Aorta (tissue), 5 donors: ENCODE results near the gene FBP1. TPM values are rescaled to one million over a fixed set of nuclear protein-coding genes. Genes with fewer than 3 reads are reported as not detected.
"Not testable (repeated sequence)": the region's sequence is repeated elsewhere in the genome, so short reads cannot be mapped to it uniquely, and the experiment has no call there.

Source experiments
- ATAC-seq: fragments of 200-7000 bp; cut with Tn5 transposase; one replicate; pipeline ENCODE4 v1.9.1; 2022; ENCODE audit warnings: moderate library complexity; ENCODE audit not compliant: low FRiP score
- DNase-seq, 2 donors: peaks; one replicate each; pipeline ENCODE4 v3.0.0-alpha.2; 2020
- H3K27ac ChIP-seq, 2 donors: one replicate each; pipeline ENCODE4 v1.5.1; 2013; ENCODE audit warnings: low read length in 2 of 2, mild to moderate bottlenecking in 2 of 2, moderate library complexity in 2 of 2, control low read depth in 1 of 2, inconsistent platforms in 1 of 2, low read depth in 1 of 2
- H3K27me3 ChIP-seq, 2 donors: one replicate each; pipeline ENCODE4 v1.6.1; 2013; ENCODE audit warnings: control low read depth in 1 of 2, low read length in 1 of 2, mild to moderate bottlenecking in 1 of 2, moderate library complexity in 1 of 2; ENCODE audit not compliant: insufficient read depth in 2 of 2, control insufficient read depth in 1 of 2
- H3K36me3 ChIP-seq, 2 donors: one replicate each; pipeline ENCODE4 v1.6.1; 2013; ENCODE audit warnings: control low read depth in 1 of 2, low read length in 1 of 2, mild to moderate bottlenecking in 1 of 2; ENCODE audit not compliant: insufficient read depth in 2 of 2, control insufficient read depth in 1 of 2
- H3K4me1 ChIP-seq, 2 donors: one replicate each; pipeline ENCODE4 v1.6.1; 2013; ENCODE audit warnings: low read length in 2 of 2, control low read depth in 1 of 2, mild to moderate bottlenecking in 1 of 2, moderate library complexity in 1 of 2; ENCODE audit not compliant: insufficient read depth in 2 of 2, control insufficient read depth in 1 of 2
- H3K4me3 ChIP-seq, 2 donors: one replicate each; pipeline ENCODE4 v1.5.1; 2013; ENCODE audit warnings: low read length in 2 of 2, control low read depth in 1 of 2, mild to moderate bottlenecking in 1 of 2
- H3K9me3 ChIP-seq: one replicate; pipeline ENCODE4 v1.6.1; 2013; ENCODE audit warnings: mild to moderate bottlenecking, low read length; ENCODE audit not compliant: control insufficient read depth
- WGBS, 2 donors: extraction: QIAGEN DNeasy Blood & Tissue Kit; methylation state at CpG; one replicate each; pipeline ENCODE4 v1.1.7; 2013; 5-methylcytosine and 5-hydroxymethylcytosine counted together
- intact Hi-C, 2 donors: fragments of 100-400 bp; cut with DNase I; formaldehyde crosslinking; loops; one replicate each; pipeline versions ENCODE4 v1.14.2 to v1.15.0; 2022
- polyA plus RNA-seq, 2 donors: library from polyadenylated mRNA; stranded (reverse); fragments of 200-250 nt; gene quantifications; one replicate each; pipeline ENCODE4 v1.2.3, GENCODE V29; 2013
- total RNA-seq, 2 donors: library from RNA; stranded (reverse); fragmentation: NEBNext Ultra II Directional; extraction: Animal tissue kit (Norgen Biotek cat#: 25700); gene quantifications; one replicate each; pipeline ENCODE4 v1.2.1, GENCODE V29; 2021
- donor health status: healthy with polysubstance abuse.
- donor health status: Bipolar disorder and iron deficiency.
- donor health status: DM: no; HTN: no; CAD: no.
- donor health status: DM: no; HTN: no; CAD: no.
- donor health status: DM: yes; HTN: yes; CAD: no.

The FBP1 gene
- total and polyA plus RNA-seq, 4 donors: 2.0 to 87.4 (median 5.7) TPM

GRCh38 chr9:94568972-94569712 is 70.2 kb downstream of the FBP1 start:
- H3K9me3 ChIP-seq: no peaks in the 10 kb centered on the region
- H3K4me3 ChIP-seq: no peak overlapping the region
- no peak overlapping the region for H3K27ac ChIP-seq
- WGBS, 2 donors: 95 to 96% methylated on average over 17 of the region's 17 CpGs
- no peaks in the 10 kb centered on the region for H3K36me3 ChIP-seq
- H3K27me3 ChIP-seq: no peaks in the 10 kb centered on the region
- DNase-seq: no peak
- H3K4me1 ChIP-seq: no peaks in the 10 kb centered on the region
- intact Hi-C loops: no loop called here
- no peak for ATAC-seq

- H3K27me3 ChIP-seq: no peaks in the 10 kb centered on the region
- WGBS, 2 donors: 66 to 75% methylated on average over 3 of the region's 3 CpGs
- DNase-seq: no peak
- H3K4me3 ChIP-seq: no peak overlapping the region
- intact Hi-C loops: no loop called here
- no peaks in the 10 kb centered on the region for H3K4me1 ChIP-seq
- no peaks in the 10 kb centered on the region for H3K36me3 ChIP-seq
- no peaks in the 10 kb centered on the region for H3K9me3 ChIP-seq
- no peak for ATAC-seq
- H3K27ac ChIP-seq: no peak overlapping the region
Observed at GRCh38 chr9:94568250-94568889, 70.9 kb downstream of the FBP1 start.

DNA sequence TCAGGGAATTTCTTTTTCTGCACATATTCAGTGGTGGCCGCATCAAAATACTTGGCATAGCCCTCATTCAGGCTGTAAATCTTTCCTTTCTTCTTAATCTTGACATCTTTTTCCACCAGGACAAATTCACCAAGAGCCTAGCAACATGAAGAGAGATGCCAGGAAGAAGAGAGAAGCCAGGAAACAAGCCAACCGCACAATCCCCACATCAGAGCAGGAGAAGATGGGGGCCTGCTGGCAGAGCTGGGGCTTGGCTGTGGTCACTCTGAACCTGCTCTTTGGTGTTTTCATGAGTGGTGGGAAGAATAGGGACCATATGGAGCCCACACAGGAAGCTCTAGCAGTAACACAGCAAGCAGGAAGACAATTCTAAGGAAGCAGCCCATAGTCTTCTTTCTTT is 72.0 kb downstream of the FBP1 start:
- H3K27ac ChIP-seq: no peak overlapping the region
- no peak overlapping the region for H3K4me3 ChIP-seq
- 67 to 80% methylated on average over 2 of the region's 2 CpGs for WGBS, 2 donors
- no peaks in the 10 kb centered on the region for H3K27me3 ChIP-seq
- no peaks in the 10 kb centered on the region for H3K9me3 ChIP-seq
- H3K36me3 ChIP-seq: no peaks in the 10 kb centered on the region
- H3K4me1 ChIP-seq: no peaks in the 10 kb centered on the region
- DNase-seq (no peak), ATAC-seq (no peak)
- intact Hi-C loops: no loop called here

DNA sequence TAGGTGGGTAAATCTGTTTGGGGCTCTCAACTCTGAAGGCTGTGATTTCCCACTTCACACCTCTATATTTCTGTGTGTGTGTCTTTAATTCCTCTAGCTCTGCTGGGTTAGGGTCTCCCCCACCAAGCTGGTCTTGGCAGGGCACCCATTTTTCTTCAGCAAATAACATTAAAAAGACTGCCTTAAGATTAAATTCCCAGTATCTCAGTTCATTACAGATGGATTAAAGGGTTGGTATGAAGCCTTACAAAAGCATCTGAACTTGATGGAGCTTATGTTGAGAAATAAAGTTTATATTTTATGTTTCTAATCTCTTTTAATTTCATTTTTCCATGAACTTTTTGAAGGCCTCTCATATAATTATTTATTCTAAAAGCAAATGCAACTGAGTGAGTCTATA is 72.8 kb downstream of the FBP1 start:
- Histone ChIP-seq H3K4me1 (no peaks in the 10 kb centered on the region), H3K27me3 (no peaks in the 10 kb centered on the region), H3K36me3 (no peaks in the 10 kb centered on the region), H3K4me3 (no peak overlapping the region), H3K9me3 (no peaks in the 10 kb centered on the region), H3K27ac (no peak overlapping the region)
- no peak for ATAC-seq
- DNase-seq: no peak
- intact Hi-C loops: no loop called here

DNA sequence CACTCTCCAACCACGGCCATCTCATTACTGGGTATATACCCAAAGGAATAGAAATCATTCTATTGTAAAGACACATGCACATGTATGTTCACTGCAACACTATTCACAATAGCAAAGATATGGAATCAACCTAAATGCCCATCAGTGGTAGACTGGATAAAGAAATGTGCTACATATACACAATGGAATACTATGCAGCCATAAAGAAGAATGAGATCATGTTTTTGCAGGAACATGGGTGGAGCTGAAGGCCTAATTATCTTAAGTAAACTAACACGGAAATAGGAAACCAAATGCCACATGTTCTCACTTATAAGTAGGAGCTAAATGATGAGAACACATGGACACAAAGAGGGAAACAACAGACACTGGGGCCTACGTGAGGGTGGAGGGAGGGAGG is 75.0 kb downstream of the FBP1 start:
- DNase-seq, H3K36me3 ChIP-seq, H3K9me3 ChIP-seq, H3K27ac ChIP-seq, intact Hi-C loops, ATAC-seq, H3K4me1 ChIP-seq, H3K27me3 ChIP-seq, H3K4me3 ChIP-seq: not testable (repeated sequence)
- WGBS, 2 donors: 71 to 76% methylated on average over 3 of the region's 3 CpGs

GRCh38 chr9:94563548-94563947 is 75.8 kb downstream of the FBP1 start:
- Histone ChIP-seq H3K27ac (no peak overlapping the region), H3K4me1 (no peaks in the 10 kb centered on the region), H3K9me3 (no peaks in the 10 kb centered on the region), H3K27me3 (no peaks in the 10 kb centered on the region), H3K36me3 (no peaks in the 10 kb centered on the region), H3K4me3 (no peak overlapping the region)
- 88 to 93% methylated on average over 2 of the region's 2 CpGs for WGBS, 2 donors
- DNase-seq (no peak), ATAC-seq (no peak)
- intact Hi-C loops: no loop called here

GRCh38 chr9:94560237-94560636 is 79.1 kb downstream of the FBP1 start:
- Histone ChIP-seq H3K4me1 (no peaks in the 10 kb centered on the region), H3K4me3 (no peak overlapping the region), H3K9me3 (no peaks in the 10 kb centered on the region), H3K27me3 (no peaks in the 10 kb centered on the region), H3K36me3 (no peaks in the 10 kb centered on the region), H3K27ac (no peak overlapping the region)
- 93 to 96% methylated on average over 6 of the region's 6 CpGs for WGBS, 2 donors
- ATAC-seq: no peak
- DNase-seq: no peak
- intact Hi-C loops: no loop called here

DNA sequence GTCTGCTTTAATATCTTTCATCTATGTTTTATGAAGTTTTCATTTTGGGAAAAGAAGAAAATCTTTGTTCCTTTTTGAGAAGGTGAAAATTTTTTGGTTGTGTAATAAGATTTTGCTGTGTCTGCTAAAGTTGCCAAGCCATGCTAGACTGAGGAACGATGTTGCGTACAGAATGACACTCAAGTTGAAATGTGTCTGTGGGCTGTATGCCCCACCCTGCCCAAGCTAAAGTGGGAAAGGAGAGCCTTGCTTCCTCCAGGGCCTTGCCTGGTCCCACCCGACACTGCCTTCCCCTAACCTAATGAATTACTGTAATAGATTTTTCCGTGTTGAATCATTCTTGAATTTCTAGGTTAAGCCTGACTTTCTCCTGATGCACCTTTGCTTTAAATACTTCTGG is 81.9 kb downstream of the FBP1 start:
- Histone ChIP-seq H3K9me3 (no peaks in the 10 kb centered on the region), H3K4me1 (no peaks in the 10 kb centered on the region), H3K4me3 (no peak overlapping the region), H3K27ac (no peak overlapping the region), H3K36me3 (no peaks in the 10 kb centered on the region), H3K27me3 (no peaks in the 10 kb centered on the region)
- ATAC-seq: no peak
- DNase-seq: no peak
- 90 to 93% methylated on average over 4 of the region's 4 CpGs for WGBS, 2 donors
- intact Hi-C loops: no loop called here
